GM21619 (cell line): ENCODE results near the gene GARIN3.
"Not testable (repeated sequence)": the region's sequence is repeated elsewhere in the genome, so short reads cannot be mapped to it uniquely, and the experiment has no call there.

Experiments
- ATAC-seq: cut with Tn5 transposase; IDR thresholded peaks from one replicate; pipeline ENCODE4 v1.9.1; 2021; ENCODE audit not compliant: unreplicated experiment

The GARIN3 gene

GRCh38 chr5:157166214-157167213 is at the start of gene GARIN3:
GARIN3 (minus strand) TSS chr5:157166264; CDS start chr5:157166168, 96 bp downstream.
- no peak for ATAC-seq

DNA sequence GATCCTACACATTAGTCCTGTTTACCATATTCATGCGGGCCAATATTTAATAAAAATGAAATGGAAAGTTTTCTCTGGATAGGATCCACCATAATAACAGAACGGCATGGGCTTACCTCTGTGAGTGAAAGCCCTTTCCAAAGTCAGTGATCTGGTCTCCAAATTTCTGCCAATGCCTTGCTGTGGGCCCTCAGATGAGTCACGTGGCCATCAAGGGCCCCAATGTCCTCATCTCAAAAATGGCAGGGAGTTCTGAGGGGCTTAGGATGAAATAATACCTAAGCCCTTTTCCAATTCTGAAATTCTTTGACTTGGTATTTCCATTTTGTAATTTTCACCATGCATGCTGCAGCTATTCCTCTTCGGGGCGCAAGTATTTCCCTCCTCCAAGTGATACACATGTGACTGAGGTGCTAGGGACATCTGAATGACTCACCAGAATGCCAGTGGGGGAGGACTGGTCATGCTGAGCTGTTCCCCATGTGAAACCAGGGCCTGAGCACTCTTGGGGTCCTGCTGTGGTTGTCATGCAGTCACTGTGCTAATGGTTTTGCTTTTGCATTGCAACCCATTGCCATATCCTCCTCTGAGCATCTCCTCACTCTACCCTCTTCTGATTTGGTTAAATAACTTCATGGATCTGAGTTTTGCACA is 49.6 kb upstream of the GARIN3 start:
- no peak for ATAC-seq

DNA sequence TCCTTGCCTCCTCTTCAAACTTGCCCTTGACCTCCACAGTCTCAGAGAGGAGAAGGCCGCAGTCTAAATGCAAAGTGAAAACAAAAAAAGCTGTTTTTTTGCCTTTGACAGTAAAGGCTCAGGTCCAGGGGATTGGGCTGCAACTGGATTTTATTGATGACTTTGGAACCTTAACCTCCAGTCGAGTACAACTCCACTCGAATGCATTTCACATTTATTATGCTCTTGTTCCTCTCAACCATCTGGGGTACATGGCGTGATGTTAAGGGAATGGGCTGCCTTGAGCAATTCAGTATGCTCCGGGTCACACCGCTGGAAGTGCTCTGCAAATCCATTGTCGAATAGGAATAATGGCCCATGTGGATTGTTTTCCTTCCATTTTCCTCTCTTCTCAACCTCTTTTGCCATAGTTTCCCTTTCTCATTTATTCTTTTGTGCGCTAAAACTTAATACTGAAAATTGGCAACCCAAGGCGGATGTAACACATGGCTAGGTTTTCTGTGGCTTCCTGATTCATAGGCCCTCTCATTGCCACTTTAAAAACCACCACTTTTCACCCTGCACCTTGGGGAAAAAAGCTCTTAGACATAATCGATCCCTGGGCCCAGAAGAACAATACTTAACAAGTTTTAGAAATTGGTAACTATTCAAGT is 48.9 kb upstream of the GARIN3 start:
- ATAC-seq: peak; percentile 45

GRCh38 chr5:157214415-157214814 is 48.4 kb upstream of the GARIN3 start:
- ATAC-seq: no peak

DNA sequence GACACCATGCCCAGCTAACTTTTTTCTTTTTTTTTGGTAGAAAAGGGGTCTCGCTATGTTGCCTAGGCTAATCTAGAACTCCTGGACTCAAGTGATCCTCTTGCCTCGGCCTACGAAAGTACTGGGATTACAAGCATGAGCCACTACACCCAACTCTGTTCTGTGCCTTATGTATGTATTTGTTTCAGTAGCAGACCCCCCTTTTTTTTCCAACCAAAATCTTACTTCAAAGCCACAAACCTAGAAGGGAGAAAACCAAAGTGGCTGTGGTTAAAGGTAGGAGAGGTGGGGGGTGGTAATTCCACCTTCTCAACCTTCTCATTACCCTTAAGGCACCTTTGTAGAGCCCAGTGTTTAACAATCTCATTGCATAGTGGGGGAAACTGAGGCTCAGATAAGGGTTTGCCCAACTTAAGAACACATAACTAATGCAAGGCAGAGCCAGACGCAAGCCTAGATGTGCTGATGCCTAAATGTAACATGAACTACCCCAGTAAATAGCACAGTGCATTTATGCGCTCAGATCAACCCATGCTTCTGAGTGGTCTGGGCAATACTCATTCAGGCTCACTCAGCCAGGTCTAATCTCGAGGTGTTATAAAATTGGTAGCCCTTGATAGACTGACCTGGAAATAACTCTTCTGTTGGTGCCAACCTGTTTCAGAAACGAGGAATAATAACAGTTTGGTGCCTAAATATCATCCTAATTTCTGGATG is 47.6 kb upstream of the GARIN3 start:
- ATAC-seq: no peak

DNA sequence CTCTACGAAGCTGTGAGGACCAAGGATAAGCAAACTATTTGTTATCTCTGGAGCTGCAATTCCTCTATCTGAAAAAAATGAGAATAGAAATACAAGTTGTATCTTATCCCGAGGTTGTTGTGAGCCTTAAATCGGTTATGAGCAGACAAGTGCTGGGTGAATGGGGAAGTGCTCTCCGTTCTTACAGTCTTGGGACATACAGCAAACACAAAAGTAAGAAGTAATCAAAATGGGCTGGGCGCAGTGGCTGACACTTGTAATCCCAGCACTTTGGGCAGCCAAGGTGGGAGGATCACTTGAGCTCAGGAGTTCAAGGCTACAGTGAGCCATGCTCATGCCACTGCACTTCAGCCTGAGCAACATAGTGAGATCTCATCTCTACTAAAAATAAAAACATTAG is 46.2 kb upstream of the GARIN3 start:
- ATAC-seq: no peak

DNA sequence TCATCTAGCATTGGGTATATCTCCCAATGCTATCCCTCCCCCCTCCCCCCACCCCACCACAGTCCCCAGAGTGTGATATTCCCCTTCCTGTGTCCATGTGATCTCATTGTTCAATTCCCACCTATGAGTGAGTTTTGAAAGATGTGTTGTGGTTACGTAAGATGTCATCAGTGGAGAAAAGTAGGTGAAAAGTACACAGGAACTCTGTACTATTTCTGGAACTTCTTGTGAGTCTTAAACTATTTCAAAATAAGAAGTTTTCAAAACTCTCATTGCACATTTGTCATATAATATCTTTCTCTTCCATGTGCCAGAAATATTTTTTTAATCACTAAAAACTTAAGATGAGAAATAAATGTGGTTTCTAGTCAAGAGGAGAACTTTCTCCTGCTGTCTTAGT is 44.6 kb upstream of the GARIN3 start:
- ATAC-seq: not testable (repeated sequence)

- no peak for ATAC-seq
Measured at GRCh38 chr5:157205708-157206107, 39.6 kb upstream of the GARIN3 start.

DNA sequence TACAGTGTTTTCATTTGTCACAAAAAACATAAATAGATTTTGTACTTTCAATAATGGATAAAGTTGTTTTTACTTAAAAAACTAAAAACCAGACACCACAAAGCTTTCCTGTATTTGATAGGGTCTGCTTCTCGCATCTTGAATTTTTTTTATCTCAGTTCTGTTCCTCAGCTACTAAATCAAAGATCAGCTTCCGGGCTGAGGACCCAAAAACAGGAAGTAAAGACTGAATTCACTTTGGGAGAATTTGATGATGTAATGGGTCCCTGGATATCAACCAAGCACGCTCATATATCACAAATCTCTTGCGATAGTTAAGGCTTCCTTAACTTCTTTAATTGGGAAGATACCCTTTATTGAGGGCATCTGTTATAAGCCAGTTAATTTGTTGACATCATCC is 38.7 kb upstream of the GARIN3 start:
- no peak for ATAC-seq

- no peak for ATAC-seq
Measured at GRCh38 chr5:157203417-157203816, 37.4 kb upstream of the GARIN3 start.

- ATAC-seq: no peak
Measured at GRCh38 chr5:157201857-157202256, 35.8 kb upstream of the GARIN3 start.

DNA sequence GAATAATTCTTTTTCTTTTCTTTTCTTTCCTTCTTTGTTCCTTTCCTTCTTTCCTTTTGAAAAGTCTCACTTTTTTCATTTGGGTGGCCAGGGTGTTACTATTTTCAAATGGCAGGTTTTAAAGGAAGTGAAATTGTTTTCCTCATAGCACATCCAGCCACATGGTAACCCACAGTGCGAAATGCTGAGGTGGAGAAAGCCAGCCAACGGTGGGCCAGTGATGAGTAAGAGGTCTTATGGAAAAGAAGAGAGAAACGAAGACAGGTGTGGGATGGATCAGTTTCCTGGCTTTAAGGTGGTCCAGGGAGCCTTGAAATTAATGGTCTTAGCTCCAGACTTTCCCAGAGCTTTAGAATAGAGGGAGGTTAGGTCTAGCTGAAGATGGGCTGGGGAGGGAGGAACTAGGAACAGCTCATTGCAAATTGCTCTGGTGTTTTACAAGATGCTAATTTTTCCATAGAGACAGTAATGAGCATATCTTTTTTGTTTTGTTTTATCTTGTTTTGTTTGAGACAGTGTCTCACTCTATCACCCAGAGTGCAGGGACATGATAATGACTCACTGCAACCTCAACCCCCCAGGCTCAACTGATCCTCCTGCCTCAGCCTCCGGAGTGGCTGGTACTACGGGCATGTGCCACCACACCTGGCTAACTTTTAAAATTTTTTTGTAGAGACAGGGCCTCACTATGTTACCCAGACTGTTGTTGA is 32.4 kb upstream of the GARIN3 start:
- no peak for ATAC-seq

GRCh38 chr5:157197086-157197485 is 31.0 kb upstream of the GARIN3 start:
- no peak for ATAC-seq

DNA sequence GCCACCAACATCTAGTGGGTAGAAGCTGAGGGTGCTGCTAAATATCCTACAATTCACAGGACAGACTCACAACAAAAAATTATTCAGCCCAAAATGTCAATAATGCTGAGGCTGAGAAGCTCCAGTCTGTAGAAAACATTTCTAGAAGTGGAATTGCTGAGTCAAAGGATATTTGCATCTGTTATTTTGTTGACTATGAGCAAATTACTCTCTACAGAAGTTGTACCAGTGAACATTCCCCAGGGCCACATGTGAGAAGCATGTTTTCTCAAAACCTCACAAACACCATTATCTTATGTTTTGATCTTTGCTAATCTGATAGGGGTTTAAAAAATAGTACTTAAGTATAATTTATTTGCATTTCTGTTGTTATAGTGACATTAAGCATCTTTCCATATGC is 30.0 kb upstream of the GARIN3 start:
- no peak for ATAC-seq

DNA sequence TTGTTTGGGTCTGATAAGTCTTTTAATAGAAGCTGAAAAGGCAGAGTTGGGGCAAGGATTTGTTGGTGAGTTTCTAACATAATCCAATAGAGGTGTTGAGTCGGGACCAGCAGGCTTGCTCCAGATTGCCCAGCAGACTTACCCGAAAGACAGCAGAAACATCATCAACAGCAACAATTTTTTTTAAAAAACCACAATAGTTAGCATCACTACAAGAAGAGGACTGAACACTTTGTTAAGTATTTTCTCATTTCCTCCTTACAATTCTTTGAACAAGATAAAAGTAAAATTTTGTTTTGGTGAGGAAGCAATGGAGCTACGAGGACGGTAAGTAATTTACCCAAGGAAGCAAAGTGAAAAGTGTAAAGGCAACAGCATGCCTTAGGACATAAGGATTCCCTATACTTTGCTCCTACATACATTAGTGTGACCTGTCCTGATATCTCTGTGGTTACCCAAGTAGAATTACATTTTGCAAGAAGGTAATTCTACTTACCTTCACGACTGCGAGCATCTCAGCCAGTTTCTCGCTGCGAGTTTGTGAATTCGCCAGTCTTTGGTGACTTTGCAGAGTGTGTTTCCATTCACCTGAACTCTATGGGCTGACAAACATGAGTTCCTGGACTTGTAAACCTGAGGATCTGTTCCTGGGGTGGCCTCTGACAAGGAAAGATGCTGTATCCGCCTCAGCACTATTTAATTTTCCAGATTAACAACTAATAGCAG is 27.8 kb upstream of the GARIN3 start:
- ATAC-seq: no peak

GRCh38 chr5:157189223-157189622 is 23.2 kb upstream of the GARIN3 start:
- peak; percentile 72 for ATAC-seq

DNA sequence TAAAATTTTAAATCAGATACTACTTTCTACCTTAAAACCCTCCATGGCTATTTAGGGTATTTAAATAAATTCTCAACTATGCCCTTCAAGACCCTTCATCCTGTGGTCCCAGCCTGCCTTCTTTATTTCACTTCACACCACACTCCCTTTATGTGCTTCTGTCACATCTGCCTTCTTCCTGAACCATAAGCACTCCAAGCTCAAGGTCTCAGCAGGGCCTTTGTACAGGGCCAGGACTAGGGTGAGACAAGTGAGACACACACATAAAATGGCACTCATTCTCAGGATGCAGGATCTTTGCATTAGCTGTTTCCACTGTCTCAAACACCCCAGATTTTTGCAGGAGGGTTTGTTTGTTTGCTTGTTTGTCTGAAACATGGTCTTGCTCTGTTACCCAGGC is 22.2 kb upstream of the GARIN3 start:
- no peak for ATAC-seq

DNA sequence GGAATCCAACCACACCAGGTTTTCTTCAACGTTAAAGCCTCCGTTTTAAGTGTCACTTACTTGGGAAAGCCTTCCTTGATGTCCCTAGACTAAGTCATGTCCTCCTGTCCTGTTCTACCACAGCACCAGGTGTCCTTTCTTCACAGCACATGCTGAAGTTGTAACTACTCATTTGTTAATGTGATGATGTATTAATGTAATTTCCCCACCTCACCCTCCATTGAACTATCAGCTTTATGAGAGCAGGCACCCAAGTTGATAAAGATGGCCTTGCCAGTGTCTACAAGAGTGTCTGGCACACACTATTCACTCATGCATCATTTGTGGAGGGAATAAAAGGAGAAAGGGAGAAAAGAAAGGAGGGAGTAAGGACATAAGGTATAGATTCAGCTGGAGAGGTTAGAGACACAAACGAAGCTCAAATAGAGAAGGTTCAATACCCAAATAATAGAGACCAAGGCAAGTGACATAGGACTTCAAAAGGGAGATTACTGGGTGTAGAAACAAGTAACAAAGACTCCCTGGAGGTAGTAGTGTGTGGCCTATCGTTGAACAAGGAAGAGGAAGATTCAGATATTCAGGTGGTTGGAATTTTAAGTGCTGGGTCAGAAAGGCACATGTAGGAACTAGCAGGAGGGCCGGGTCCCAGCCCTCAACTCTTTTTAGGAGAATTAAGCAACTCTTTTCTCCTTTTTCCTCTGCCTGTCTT is 21.1 kb upstream of the GARIN3 start:
- ATAC-seq: no peak
